ENCODE data around the gene INPP5E.

The INPP5E gene

GRCh38 chr9:136444102-136444501 lies 4.5 kb upstream of the INPP5E start:
- DNase-seq = no peak

- DNase-seq = no peak
Measured at GRCh38 chr9:136443687-136444086, 4.0 kb upstream of the INPP5E start.

DNA sequence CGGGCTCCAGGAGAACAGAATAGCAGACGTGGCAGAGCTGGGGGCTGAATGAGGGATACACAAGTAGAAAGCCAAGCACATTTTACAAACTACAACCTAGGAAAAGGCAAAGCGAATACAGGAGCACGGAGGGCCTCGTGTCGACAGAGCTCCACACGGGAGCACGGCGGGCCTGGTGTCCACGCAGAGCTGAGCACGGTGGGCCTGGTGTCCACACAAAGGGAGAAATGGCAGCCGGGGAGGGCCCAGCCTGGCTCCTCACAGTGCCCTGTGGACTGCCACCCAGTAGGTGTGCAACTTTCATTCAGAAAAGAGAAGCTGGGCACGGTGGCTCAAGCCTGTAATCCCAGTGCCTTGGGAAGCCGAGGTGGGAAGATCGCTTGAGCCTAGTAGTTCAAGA lies 3.4 kb upstream of the INPP5E start:
- no peak for DNase-seq

DNA sequence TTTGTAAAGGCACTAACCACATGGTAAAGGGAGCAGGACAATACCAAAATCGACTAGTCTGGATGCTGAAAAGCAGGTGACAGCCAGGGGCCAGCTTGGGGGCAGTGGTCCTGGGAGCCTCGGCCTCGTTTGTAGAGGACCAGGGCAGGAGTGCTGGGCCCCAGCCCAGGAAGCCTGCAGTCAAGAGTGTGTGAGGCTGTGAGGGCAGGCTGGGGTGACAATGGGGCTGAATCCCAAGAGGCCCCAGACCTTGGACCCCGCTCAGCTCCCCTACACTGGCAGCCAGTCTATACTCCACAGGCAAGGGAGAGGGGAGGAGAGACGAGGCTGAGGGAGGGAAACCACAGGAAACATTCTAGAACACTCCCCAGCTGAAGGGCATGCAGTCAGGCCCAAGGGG lies 2.6 kb upstream of the INPP5E start:
- DNase-seq = no peak

GRCh38 chr9:136441681-136442245 lies 2.1 kb upstream of the INPP5E start:
- DNase-seq = no peak

DNA sequence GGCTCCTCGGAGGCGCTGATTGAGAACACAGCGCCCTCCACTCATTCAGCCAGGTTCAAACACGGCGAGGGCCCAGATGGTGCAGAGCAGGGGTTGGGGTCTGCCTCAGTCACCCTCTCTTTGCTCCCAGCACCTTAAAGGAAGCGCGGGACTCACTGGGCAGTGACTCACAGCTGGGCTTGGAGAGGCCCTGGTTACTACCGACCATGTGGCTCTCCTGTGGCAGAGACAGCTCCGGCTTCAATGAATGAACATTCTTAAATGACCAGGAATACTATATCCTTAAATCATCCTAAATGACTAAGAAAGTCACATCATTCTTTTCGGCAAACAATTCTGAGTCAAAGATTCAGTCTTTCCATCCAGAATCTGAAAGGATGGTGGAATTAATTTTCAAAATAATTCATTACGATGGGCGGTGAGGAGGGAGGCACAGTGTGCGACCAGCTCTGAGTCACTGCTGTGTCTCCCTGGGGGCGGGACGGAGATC lies 1.6 kb upstream of the INPP5E start:
- no peak for DNase-seq

- peak; percentile 25 for DNase-seq
Measured at GRCh38 chr9:136438548-136439480, 831 bp downstream of the INPP5E start.

- no peak for DNase-seq
Measured at GRCh38 chr9:136437839-136438547, 1.7 kb downstream of the INPP5E start.

DNA sequence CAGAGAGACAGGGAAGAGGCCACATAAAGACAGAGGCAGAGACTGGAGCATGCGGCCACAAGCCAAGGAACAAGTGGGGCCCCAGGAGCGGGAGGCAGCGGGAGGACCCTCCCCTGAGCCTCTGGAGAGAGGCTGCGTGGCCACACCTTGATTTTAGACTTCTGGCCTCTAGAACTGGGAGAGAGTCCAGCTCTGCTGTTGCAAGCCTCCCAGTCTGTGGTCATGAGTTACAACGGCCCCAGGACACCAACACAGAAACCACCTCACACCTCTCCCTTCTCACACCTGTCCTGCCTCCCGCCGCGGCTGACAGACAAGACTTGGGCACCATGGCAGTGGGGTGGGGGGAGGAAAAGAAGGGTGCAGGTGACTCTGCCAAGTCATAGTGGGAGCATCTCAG lies 2.2 kb downstream of the INPP5E start:
- no peak for DNase-seq

- no peak for DNase-seq
Measured at GRCh38 chr9:136436055-136436634, 3.5 kb downstream of the INPP5E start.

DNA sequence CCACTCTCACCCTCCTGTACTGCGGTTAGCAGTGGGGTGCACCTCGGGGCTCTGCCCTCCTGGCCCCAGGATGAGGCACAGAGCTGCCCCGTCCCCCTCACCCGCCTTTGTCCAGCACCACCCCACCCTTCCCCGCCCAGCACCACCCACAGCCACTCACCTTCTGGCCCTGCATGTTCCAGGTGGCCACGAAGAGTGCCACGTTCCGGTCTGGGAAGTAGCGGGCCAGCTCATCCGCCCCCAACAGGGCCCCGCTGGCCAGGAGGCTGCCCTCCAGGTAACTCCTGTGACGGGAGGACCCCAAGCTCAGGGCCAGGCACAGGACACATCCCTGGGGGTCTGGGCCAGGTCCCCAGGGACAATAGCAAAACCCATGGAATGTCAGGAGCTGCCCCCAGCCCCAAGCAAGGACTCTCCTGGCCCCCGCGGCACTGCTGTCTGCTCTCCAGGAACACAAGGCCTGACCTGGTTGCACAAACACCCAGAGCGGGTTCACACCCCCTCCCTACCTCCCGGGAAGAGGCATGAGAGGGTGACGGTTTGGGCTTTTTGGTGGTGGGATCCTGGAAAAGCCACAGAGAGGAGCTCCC lies 5.0 kb downstream of the INPP5E start:
- DNase-seq = no peak

DNA sequence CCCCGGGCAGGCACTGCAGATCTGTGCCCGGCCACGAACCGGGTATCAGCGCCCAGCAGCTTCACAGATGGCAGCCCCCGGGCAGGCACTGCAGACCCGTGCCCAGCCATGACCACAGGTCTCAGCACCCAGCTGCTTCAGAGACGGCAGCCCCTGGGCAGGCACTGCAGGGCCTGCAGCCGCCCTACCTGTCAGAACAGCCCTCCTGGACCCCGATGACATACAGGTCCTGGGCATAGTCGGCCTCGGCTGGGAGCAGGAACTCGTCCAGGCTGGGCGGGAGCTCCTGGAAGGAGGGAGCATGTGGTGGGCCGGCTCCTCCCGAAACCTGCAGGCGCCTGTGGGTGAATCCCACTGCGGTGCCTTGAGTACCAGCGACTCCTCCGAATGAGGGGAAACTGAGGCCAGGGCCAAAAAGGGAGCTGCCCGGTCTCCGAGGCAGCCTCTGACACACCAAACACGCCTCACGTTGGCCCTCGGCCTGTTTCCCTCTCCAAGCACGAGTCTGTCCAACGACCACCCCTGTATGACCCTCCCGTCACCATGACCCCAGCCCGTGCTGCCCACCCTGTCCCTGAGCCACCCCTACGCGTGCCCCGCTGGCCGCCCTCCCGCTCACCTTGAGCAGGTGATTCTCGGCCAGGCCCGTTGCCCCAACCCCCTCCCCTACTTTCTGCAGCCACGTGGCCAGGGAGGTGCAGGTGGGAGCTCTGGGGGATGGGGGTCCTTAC lies 5.6 kb downstream of the INPP5E start:
- no peak for DNase-seq

DNA sequence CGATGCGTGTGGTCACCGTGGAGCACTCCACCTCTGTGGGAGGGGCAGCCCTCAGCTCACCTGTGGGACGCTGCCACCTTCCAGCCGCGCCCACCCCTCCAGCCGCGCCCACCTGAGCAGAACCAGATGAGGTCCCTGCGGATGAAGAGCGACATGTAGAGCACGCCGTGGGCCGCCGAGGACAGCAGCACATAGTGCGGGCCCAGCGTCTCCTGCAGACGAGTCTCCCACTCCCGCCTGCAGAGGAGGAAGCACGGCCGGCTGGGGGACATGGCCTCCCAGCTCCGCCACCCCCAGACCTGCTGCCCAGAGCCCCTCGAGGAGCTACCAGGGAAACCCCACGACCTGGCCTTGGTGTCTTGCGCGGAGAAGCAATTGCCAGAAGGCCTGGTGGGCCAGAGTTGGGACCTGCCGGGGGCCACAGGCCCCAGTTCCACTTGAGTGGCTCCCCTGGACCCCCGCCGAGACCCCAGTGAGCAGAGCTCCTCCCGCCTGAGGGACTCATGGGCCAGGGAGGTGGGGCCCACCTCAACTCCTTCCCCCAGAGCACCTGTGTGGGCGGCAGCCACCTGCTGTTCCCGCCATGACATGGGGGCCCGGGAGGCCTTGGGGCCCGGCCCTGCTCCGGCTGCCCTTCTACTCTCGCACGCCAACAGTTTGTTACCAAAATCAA lies 6.5 kb downstream of the INPP5E start:
- no peak for DNase-seq

GRCh38 chr9:136432591-136432990 lies 7.1 kb downstream of the INPP5E start:
- no peak for DNase-seq

GRCh38 chr9:136431782-136432350 lies 7.8 kb downstream of the INPP5E start:
- DNase-seq = no peak

DNA sequence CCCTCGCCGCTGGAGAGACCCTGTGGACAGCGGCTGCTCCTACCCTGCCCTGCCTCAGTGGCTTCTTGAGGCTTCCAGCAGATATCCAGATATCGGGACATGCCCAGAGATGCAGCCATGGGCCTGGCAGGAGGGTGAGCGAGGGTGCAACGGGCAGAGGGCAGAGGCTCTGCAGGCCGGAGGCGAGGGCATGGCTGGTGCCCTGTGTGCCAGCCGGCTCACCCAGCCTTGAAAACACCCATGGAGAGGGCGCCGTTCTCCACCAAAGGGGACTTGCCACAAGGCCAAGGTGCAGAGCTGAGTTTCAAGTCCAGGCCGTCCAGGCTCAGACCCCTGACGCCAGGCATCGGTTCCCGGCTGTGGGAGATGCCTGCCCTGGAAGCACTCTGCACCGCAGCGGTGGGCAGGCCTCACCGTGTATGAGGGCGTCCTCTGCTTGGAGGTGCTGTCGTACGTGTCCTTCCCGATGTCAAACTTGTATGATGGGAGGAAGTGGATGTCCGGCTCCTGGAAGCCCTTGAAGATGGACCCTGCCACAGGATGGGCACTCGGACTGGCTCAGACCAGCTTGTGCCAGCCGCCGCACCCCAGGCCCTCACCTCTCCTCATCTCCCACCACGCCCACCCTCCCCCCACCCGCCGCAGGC lies 8.9 kb downstream of the INPP5E start:
- DNase-seq = no peak

GRCh38 chr9:136429683-136430491 lies 9.8 kb downstream of the INPP5E start:
- DNase-seq = no peak

GRCh38 chr9:136429075-136429628 lies 10.5 kb downstream of the INPP5E start:
- no peak for DNase-seq

DNA sequence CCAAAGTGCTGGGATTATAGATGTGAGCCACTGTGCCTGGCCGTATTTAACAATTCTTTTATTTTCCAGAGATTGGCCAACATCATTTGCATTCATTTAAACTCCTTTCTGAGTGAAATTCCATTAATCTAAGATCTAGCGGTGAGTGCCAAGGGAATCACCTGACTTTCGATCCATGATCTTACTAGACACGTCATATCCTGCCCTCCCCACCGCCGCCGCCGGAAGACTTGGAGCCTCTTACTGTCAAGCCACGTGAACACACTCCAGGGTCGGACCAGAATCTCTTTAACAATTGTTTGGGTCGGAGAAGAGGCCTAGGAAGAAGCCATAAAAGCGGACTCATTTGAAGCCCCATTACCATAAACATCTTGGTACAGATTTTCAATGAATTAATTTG lies 12.9 kb downstream of the INPP5E start:
- DNase-seq = no peak

Data from NCI-H226 (cell line).